ENCODE measurements around the gene ARL15.

DNA sequence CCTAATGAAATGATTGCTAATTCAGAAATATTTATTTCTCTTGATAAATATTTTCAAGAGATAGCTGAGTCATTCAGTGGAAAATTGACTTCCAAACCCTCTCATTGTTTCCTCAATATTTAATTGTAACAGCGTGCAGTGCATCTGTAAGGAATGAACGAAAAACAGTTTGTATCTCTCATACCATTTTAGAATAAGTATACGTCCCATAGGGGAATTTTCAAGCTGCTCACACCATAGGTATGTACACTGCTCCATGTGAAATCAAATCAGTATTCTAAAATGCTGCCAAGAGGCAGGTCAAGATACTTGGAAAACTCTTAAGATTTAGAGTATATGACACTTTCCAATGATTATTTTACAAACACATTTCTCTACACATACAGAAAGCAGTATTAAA is 202.2 kb downstream of the ARL15 start:
- TF ChIP-seq CTCF (IDR thresholded peaks at IDR 0.05) (no peak), POLR2A (IDR thresholded peaks at IDR 0.05) (no peak)
